Vagina (tissue), 2 donors: ENCODE data around the gene CCNY.

Experiments used
- POLR2A ChIP-seq, 2 donors: fragments of 450-650 bp; IDR thresholded peaks; one replicate each; pipeline ENCODE4 v1.6.1; 2017; ENCODE audit warnings: antibody characterized with exemption in 2 of 2, mild to moderate bottlenecking in 2 of 2, moderate library complexity in 2 of 2
- POLR2AphosphoS5 ChIP-seq, 2 donors: sonication (generic); formaldehyde crosslinking; IDR thresholded peaks; one replicate each; pipeline ENCODE4 v1.9.0; 2017; ENCODE audit warnings: antibody characterized with exemption in 2 of 2, mild to moderate bottlenecking in 2 of 2, low read depth in 1 of 2; ENCODE audit not compliant: insufficient read depth in 1 of 2
- TF ChIP-seq, protein P1 (sequence below), 3 experiments: fragments of 450-650 bp in 2 of 3; fragments of 200-600 bp in 1 of 3; sonication (generic) in 1 of 3; IDR thresholded peaks; one replicate each; pipeline ENCODE4 v1.5.1; 2017 to 2019; ENCODE audit warnings: antibody characterized with exemption in 3 of 3, mild to moderate bottlenecking in 2 of 3, moderate library complexity in 2 of 3

DNA sequence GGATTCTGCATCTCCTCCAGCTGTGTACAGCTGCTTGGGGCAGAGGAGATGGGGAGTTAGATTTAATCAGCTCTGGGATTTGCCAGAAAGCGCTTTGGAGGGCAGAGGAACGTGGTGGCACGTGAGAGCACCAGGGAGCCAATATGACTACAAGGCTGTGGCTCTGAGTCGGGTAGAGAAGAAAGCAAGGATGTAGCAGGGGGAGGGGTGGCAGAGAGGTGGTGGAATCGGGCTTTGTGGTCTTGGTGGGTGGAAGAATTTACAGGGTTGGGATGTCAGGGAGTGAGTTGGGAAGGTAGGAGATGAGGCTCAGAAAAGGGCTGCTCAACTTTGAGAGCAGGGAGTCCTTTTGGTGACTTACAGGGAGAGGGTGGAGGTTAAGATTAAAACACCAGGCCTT, 113.6 kb downstream of the CCNY start:
- no peak for TF ChIP-seq POLR2AphosphoS5 (IDR thresholded peaks at IDR 0.05; ENCODE audit: insufficient read depth in 1 of 2, low read depth in 1 of 2)
- TF ChIP-seq, protein P1, sequence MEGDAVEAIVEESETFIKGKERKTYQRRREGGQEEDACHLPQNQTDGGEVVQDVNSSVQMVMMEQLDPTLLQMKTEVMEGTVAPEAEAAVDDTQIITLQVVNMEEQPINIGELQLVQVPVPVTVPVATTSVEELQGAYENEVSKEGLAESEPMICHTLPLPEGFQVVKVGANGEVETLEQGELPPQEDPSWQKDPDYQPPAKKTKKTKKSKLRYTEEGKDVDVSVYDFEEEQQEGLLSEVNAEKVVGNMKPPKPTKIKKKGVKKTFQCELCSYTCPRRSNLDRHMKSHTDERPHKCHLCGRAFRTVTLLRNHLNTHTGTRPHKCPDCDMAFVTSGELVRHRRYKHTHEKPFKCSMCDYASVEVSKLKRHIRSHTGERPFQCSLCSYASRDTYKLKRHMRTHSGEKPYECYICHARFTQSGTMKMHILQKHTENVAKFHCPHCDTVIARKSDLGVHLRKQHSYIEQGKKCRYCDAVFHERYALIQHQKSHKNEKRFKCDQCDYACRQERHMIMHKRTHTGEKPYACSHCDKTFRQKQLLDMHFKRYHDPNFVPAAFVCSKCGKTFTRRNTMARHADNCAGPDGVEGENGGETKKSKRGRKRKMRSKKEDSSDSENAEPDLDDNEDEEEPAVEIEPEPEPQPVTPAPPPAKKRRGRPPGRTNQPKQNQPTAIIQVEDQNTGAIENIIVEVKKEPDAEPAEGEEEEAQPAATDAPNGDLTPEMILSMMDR (IDR thresholded peaks at IDR 0.05) = no peak
- no peak for TF ChIP-seq POLR2A (IDR thresholded peaks at IDR 0.05)
